Measurements from ENCODE around the gene TAF10.

Gene TAF10

DNA sequence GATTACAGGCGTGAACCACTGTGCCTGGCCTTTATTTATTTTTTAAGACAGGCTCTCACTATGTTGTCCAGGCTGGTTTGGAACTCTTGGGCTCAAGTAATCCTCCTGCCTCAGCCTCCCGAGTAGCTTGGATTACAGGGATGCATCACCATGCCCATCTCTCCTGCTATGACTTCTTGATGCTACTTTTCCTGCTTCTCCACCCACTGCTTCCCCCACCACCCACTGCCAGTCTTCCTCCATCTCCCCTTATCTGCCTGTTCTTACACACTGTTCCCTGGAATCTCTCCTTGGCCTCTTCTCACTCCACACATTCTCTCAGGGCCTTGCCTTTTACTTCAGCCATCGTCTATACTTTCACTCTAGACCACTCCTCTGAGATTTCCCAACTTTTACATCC lies 24.5 kb upstream of the TAF10 start:
- H3K4me3 ChIP-seq (ENCODE audit: control insufficient read depth, low read depth, low read length): no peak overlapping the region
- DNase-seq (ENCODE audit: low read depth): no peak
- no peak for TF ChIP-seq CTCF (conservative IDR thresholded peaks at IDR 0.05; ENCODE audit: control insufficient read depth, insufficient read depth, low read depth, low read length)

GRCh38 chr11:6635082-6635932 lies 23.3 kb upstream of the TAF10 start:
- DNase-seq (ENCODE audit: low read depth): peak; percentile 81
- H3K4me3 ChIP-seq (ENCODE audit: control insufficient read depth, low read depth, low read length): no peak overlapping the region
- no peak for TF ChIP-seq CTCF (conservative IDR thresholded peaks at IDR 0.05; ENCODE audit: control insufficient read depth, insufficient read depth, low read depth, low read length)

GRCh38 chr11:6634534-6634933 lies 22.5 kb upstream of the TAF10 start:
- H3K4me3 ChIP-seq (ENCODE audit: control insufficient read depth, low read depth, low read length): no peak overlapping the region
- TF ChIP-seq CTCF (conservative IDR thresholded peaks at IDR 0.05; ENCODE audit: control insufficient read depth, insufficient read depth, low read depth, low read length): no peak
- DNase-seq (ENCODE audit: low read depth): no peak

DNA sequence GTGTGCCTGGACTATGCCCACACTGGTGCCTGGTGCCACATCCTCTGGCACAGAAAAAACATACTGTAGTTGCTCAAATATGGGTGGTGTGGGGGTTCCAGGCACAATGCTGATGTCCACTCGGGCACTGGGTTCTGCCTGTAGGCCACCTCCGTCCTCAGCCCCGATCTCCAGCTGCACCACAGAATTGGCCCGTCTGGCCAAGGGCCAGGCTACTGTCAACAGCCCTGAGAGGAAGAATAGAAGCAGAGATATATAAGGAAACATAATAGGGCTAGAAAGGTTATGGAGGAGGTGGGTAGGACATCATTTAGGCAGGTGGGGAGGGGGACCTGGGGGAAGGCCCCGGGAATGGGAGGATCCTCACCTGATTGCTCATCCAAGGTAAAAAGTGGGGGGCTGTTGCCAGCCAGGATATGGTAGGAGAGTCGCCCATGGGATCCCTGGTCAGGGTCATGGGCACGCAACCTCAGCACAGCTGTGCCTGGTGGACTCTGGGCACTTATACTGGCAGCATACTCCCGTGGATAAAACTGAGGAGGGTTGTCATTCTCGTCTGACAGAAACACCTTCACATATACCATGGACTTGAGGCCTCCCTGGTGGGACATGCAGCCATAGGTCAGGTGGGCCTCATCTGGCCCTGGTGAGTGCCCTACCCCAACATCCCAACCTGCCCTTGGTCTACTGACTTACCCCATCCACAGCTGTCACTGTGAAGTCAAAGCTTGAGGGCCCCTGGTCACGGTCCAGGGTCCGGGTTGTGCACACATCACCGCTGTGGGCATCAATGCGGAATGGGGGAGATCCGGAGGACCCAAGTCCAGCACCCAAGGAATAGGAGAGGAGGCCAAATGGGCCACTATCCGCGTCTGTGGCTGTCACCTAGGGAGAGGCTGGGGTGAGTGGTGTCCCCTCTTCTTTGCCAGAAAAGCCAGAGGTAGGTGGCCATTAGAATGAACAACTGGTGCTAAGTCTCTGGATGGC lies 21.7 kb upstream of the TAF10 start:
- no peak for DNase-seq (ENCODE audit: low read depth)
- H3K4me3 ChIP-seq (ENCODE audit: control insufficient read depth, low read depth, low read length): no peak overlapping the region
- no peak for TF ChIP-seq CTCF (conservative IDR thresholded peaks at IDR 0.05; ENCODE audit: control insufficient read depth, insufficient read depth, low read depth, low read length)

DNA sequence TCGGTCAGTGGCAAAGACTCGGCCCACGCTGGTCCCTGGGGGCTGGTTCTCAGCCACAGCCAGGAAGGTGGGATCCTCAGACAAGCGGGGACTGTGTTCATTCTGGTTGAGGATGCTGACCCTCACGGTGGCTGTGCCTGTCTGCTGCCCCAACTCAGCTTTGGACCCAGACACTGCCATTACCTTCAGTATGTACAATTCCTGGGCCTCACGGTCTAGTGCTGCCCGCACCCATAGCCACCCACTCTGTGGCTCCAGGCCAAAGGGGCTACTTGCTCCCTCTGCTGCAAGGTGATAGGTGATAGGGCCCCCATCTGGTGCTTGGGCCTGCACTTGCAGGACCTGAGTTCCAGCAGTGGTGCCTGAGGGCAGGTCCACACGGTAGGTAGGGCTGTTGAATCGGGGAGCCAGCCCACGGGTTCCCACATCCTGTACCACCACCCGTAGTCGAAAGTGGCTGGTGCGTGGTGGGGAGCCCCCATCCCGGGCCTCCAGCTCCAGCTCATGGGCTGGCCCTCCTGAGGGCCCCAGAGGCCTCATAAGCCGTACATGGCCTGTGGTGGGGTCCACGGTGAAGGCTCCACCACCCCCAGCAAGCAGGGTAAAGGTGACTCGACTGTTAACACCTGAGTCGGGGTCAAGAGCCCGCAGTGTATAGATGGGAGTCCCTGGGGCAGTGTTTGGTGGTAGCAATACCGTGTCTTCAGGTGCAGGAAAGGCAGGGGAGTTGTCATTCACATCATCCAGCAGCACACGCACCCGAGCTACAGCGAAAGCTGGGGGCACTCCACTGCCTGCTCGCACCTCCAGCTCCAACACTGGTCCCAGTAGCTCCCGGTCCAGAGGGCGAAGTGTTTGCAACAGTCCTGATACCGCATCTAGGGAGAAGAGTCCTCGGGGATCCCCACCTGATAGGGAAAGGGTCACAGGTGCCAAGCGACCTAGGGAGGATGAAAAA lies 20.4 kb upstream of the TAF10 start:
- H3K4me3 ChIP-seq (ENCODE audit: control insufficient read depth, low read depth, low read length): no peak overlapping the region
- TF ChIP-seq CTCF (conservative IDR thresholded peaks at IDR 0.05; ENCODE audit: control insufficient read depth, insufficient read depth, low read depth, low read length): no peak
- no peak for DNase-seq (ENCODE audit: low read depth)
